RPMI7951 (cell line): ENCODE results near the gene ID2. TPM values are rescaled to one million over a fixed set of nuclear protein-coding genes. Genes with fewer than 3 reads are reported as not detected.

Experiments used
- DNase-seq: peaks from one replicate; pipeline ENCODE4 v3.0.0-alpha.2; 2012; ENCODE audit warnings: low read depth
- total RNA-seq: library from RNA; depleted of rRNA; stranded (reverse); fragments of >200 nt; shearing (Covaris generic); gene quantifications from 2 replicates; pipeline ENCODE4 v1.2.3, GENCODE V29; 2014; rRNA removed

ID2 gene, protein sequence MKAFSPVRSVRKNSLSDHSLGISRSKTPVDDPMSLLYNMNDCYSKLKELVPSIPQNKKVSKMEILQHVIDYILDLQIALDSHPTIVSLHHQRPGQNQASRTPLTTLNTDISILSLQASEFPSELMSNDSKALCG
- total RNA-seq = 82.1 and 84.3 TPM in 2 replicates

DNA sequence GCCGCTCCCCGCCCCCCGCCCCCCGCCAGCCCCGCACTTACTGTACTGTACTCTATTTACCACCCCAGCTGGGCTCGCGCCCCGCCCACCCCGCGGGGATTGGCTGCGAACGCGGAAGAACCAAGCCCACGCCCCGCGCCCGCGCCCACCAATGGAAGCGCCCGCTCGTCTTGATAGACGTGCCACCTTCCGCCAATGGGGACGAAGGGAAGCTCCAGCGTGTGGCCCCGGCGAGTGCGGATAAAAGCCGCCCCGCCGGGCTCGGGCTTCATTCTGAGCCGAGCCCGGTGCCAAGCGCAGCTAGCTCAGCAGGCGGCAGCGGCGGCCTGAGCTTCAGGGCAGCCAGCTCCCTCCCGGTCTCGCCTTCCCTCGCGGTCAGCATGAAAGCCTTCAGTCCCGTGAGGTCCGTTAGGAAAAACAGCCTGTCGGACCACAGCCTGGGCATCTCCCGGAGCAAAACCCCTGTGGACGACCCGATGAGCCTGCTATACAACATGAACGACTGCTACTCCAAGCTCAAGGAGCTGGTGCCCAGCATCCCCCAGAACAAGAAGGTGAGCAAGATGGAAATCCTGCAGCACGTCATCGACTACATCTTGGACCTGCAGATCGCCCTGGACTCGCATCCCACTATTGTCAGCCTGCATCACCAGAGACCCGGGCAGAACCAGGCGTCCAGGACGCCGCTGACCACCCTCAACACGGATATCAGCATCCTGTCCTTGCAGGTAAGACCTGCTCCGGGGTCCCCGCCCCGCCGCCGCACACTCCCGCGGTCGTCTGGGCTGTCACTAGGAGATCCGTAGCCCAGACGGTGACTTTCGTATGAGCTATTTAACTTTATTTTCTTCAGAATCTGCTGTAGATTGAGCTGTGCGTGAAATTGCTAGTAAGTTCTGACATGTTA lies at the start of gene ID2:
Gene ID2 (plus strand): TSS at position 271 of the 907 bp plus-strand sequence. CDS start 110 bp downstream, at position 381.
- peak; percentile 98 for DNase-seq

DNA sequence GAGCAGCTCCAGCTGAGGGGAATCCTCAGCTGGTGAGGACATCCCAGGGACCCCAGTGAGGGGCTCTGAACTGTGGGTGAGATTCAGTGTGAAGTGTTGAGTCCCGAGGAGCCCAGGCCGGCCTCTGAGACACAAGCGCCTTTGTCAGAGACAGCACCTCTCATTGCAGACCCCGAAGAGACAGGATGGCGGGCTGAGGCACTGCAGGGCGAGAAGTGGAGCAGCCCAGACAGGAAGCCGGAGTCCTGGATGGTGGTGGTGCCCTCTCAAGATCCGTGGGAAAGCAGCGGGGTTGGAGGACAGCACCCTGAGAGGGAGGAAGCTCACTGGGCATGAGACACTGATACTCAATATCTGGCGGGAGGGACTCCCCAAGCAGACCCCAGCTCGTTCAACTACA lies 49.1 kb upstream of the ID2 start:
- no peak for DNase-seq

DNA sequence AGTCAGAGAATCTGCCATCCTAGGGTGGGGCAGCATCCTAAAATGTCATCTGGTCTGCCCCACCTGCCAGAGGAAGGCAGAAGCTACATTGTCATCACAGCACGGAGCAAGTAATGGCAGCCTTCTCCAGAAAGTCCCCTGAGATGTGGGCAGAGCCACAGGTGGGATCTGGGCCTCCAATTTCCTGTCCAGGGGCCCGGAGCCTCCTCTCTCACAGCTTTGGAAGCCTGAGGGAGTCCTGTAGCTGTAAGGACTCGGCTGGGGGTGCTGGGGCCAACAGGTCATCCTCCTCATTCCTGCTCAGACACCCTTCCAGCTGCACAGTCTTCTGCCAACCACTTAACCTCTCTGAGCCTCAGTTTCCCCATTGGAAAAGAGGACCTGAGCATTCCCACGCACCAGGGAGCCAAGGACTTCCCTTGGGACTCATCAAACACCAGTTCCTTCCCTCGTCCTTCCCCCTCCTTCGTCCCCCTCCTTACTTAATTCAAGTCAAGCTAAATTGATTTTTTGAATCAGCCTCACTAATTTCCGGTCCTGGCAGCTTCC lies 48.6 kb upstream of the ID2 start:
- no peak for DNase-seq

DNA sequence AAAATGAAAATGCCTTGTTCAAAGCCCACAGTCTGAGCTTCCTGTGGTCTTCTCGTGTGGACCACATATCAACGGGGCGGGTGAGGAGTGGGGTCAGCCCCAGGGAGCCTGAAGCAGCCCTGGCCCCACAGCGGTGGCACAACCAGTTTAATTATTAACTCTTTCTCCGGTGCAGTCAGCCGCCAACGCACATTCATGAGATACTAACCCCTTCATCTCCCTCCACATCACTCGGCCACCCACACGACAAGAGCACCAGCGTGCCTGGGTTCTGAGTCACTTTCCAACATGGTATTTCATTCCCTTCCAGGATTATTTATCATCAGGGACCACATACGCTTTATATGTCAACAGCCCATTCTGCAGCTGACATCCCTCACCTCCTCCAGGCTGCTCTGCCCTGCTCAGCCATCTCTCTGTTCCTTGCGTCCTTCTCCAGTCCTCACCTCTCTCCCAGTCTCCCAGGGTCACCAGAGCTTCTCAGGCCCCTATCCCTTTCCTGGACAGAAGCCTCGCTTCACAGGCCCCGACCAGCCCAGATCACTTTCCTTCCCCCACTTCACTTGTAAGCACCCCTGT lies 48.0 kb upstream of the ID2 start:
- DNase-seq = peak; percentile 89

DNA sequence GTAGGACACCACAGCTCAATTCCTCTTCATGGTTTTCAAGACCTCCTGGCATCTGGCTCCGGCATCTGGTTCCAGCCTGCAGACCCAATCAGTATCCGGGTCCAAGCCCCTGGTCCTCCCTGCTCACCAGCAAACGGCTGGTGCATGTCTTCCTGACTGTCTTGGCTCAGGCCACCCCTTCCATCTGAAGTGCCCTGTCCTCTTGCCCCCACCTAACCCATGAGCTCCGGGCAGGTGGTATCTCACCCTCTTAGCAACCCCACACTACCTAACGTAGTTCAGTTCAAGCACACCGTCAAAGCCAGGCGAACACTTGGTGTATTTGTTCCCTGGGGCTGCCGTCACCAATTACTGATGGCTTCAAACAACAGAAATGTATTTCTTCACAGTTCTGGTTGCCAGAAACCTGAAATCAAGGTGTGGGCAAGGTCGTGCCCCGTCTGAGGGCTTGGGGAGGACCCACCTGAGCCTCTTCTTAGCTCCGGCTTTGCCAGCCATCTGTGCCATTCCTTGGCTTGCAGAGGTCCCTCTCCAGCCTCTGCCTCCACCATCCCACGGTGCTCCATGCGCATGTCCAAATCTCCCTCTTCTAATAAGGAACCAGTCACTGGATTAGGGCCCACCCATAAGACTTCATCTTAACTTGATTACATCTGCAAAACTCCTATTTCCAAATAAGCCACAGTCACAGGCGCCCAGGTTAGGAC lies 47.2 kb upstream of the ID2 start:
- no peak for DNase-seq

DNA sequence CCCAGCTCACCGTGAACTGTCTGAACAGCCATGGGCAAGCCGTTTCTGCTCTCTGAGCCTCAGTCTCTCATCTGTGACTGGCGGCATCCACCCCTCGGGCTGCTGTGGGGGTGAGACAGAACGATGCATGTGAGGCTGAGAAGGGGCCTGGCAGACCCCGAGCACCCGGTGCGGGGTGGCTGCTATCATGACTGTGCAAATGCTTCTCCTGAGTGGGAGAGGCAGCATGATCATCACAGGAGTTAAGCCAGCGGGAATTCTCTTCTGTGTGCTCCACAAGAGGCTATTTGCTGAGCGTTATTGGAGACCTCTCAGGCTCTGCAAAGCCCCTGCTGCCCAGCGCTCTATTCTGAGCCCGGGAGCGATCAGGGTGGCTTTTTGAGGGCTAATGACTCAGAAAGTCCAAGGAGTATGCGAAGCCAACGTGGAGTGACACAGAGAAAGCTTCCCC lies 45.8 kb upstream of the ID2 start:
- peak; percentile 14 for DNase-seq

DNA sequence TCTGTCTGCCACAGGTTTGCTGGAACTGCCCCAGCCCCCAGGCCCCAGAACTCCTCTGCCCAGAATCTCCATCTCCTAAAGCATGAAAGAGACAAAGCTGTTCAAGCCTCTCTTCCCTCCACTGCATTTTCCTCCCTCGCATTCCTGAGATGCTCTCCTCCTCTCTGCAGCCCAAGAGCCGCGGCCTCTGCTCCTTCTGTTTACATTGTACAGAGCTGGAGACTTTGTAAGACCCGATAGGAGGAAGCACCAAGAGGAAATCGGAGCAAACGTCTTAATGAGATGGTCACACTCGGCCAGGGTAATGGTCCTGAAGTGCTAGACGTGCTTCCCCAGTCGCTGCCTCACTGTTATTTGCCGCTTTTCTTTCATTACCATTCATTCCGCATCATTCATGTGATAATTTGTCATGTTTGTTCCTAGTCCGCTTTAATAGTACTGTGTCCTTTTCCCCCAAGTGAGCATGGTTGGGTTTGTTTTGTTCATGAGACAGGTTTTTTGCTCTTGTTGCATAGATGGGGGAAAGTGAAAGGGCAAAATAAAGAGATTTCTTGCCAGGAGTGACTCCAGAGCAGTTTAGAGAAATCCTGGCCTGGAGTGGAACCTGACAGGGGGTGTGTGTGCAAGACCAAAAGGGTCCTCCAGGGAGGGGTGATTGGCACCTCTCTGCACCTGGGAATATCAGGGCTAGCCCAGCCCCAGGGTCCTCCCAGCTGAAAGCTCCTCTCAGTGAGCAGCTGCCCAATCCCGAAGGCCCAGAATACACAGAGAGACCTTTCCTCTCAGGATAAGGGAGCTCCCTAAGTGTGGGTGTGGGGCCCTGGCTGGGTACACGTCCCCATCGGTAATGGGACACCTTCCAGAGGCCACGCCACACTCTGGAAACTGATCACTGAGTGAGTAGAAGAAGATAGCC lies 44.9 kb upstream of the ID2 start:
- peak; percentile 27 for DNase-seq

DNA sequence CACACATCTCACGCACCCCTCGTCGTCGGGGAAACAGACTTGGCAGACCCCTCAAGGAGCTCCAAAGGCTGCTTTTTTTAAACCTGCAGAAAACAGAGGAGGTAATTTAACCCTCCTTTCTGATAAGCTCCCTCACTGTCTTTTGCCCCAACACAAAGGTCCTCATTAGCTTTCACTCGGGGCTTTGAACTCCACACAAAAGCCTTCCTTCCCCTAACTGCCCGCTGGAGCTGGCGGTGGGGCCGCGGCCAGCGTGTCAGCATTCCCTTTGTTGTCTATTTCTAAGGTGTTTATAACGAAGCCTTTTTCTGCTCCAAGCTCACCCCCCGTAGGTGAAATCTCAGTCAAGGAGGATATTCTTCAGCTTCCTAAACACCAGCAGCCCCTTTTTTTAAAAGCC lies 43.5 kb upstream of the ID2 start:
- DNase-seq = no peak

DNA sequence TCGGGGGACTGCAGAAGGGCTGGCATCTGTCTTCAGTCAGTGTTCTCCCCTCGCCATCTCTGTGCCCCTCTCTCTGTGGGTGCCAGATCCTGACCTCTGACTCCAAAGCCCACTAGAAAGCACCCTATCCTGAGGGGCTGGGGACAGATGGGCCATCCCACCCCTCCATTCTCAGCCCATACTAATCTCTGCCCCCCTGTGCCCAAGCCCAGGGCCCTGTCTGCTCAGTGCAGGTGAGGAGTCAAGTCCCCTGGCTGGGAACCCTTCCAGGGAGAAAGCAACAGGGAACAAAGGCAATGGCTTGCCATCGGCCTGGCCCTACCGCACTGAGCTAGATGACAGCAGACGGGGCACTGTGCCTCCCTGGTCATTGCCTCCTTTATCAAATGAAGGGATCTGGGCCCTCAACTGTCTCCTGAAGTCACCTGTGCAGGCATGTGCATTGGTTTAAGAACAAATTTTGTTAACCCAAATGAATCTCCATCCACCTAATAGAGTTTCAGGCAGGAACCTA lies 42.7 kb upstream of the ID2 start:
- no peak for DNase-seq

DNA sequence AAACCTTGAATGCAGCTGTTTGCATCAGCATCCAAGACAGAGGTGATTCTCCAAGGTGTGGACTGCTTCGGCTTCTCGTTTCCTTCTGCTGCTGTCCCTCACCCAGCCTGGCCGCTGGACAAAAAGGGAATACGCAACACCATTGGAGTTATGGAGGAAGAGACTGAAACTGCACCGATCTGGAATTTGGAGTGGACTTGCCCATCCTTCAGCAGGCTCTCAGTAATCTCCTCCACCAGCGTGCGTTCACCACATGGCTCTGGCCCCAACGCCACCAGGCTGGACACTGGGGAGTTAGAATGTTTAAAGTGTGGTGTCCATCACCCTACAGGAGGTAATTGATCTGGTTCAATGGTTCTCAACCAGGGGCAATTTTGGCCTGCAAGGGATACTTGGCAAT lies 41.4 kb upstream of the ID2 start:
- DNase-seq = no peak

DNA sequence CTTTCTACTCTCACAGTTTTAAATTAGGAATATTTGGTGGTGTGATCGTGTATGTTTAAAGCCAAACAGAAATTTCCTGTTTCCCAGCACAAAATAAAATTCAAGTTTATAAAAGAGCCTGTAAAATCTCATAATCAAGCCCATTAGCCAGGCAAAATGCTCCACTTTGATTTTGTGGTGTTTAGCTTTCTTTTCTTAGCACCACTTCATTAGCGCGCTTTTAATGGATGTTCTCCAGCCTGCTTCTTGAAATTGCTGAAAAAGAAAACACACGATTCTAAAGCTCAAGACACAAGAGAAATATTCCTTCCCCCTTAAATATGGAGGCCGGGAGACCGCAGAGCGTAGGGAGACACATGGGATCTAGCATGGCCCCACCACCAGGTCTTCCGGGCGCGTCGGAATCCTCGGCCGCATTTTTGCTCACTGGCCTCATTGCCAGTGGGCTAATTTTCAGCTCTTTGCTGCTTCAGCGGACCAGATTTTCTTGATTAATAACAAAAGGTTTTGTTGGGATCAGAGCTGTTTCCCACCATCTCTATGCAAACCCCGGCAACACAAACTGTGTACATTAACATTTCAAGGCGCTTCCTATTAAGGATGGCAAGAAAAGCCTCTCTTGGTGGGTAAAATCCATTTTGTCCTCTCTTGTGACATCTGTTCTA lies 40.4 kb upstream of the ID2 start:
- DNase-seq = no peak

DNA sequence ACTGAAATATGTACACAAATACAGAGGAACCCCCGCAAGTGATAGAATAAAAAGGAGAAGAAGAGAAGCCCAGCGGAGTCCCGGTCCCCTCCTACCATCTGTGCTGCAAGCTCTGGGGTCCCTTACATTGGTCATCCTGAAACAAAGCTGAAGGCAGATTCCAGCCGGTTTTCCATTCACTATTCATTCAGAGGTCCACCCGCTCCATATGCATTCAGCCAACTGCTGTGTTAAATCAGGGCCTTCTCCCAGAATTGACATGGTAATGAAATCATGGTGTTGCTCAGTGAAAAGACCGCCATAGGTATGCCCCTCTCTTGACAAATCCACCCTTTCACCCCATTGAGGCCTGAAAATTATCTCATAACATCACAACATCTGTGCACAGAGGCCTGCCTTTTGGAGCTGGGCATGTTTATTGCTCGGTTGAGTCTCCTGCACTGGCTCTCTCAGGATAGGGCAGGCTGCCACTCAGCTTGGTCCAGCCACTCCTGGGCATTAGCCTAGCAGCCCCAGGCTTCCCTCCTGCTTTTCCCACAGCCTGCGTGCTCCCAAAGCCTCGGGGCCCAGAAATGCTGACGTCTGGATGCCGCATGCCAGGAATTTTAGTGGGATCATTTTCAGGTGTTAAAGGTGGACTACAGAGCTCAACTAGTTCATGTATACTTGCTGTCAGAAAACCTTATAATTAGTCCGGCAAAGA lies 39.3 kb upstream of the ID2 start:
- DNase-seq = no peak

DNA sequence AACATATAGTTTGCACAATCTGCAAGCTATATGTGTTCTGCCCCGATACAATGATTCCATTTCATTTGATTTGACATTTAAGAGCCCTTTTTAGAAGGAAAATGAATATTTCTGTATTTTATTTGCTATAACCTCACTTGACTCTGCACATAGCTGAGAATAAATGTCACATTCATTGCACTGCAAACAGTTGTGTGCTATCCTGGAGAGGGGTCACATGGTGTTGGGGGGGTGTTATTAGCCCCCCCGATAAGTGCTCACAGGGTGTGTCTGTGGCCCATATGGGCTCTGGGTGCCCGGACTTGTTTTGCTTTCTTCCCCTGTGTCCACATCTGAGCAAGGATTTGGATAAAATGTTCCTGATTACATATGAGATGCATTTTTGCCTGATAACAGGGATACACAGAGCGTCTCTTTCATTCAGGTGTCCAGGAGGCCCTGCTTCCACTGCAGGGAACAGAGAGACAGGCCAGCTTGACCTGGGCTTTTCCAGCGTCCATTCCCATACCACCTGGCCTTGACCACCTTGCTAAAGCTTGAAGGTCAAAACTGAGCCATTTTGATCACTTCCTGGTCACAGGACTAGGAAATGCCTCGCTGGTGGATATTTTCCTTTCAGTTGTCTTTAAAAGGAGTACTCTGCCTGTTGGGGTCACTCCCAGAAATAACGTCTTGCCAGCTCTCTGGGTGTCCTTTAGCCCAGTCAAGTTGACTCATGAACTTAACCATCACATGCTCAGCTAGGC lies 38.4 kb upstream of the ID2 start:
- DNase-seq = no peak

DNA sequence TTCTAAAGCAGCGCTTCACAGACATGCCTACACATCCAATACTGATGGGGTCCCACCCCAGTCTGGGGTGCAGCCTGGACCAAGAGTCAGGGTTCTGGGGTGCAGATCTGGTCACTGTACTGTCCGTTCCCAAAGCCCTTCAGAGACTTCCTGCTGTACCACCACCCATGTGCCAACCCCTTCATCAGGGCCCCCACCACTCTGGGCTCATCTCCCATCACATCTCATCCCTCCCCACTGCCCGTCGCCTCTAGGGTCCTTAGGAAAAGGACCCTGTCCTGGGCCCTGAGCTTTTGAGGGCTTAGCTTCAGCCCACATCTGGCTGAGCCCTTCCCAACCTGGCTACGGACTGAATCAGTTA lies 37.9 kb upstream of the ID2 start:
- no peak for DNase-seq

DNA sequence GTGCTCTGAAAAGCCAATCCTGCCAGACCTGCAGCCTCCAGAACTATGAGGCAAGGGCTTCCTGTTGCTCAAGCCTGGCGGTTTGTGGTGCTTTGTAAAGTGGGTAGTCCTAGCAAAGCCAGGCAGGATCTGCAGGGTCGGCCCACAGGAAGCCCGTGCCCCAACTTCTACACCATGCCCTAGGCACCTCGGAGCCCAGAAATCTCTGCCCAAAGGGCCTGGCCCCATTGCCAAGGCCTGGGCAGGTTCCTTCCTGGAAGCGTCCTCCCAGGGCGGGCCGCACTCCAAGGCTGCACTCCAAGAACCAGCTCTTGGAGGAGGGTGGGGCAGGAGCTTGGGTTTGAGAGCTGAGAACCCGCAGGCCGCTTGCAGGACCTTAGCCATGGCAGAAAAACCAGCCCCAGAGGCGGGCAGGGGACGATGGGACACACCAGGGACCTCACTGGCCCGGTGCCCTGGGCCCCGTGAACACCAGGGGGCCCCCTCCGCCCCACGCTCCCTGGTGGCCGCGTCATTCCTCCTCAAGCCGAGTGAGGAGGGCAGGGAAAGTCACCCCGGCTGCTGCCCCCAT lies 37.2 kb upstream of the ID2 start:
- no peak for DNase-seq

DNA sequence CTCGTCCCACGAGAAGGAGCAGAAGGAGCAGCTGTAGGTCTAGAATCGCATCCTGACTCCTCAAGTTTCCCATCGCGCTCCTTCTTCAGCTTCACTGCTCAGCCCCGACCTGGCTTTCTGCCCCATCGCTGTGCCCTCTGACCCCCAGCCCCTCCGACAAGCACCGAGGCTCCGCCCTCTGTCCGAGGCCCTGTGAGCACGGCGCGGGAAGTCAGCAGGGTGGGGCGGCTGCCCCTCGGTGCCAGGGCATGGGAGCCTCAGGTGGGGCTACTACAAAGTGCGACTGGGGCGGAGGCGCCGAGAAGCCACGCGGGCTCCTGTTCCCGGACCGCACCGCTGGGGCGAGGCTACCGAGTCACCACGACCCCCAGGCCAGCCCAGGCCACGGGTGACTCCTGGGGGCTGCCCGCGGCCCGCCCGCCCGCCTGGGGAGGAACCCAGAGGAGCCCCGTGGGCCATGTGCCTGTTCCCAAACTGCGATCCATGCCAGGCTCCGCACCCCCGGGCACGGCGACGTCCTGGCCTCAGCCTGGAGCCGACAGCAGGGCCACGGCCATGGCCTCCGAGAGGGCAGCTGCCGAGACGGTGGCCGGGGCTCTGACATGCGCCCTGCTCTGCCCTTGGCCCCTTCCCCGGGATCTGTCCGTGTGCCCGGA lies 36.6 kb upstream of the ID2 start:
- DNase-seq = no peak

DNA sequence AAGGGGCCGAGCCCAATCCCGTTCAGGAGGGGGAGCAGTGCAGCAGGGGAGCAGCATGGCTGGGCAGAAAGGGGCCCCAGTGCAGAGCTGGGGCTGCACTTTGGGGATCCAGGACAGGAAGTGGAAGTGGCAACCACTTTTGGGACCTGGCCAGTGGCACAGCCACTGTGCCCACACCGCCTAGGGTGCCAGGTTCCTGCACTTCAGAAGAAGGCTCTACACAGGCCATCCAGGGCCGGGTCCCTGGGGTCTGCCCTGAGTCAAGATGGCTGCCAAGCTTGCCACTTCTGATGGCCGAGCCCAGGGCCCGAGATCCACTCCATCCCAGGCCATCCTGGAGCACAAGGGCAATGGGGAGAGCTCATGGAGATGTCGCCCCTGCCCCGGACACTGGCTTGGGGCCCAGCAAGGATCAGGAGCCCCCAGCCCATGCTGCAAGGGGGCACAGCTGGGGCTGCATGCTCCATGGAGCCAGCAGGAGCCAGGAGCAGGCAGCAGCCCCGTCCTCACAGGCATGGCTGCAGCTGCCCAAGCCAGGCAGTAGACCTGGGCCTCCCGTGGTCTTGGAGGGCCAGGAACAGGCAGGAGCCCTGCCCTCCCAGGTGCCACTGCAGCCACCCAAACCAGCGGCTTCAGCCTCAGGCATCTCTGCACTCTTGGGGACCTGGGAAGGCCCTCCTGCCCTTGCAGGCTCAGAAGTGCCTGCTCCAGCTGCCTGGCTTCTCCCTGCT lies 35.0 kb upstream of the ID2 start:
- DNase-seq = no peak
